ENCODE results near the gene RNF144A. TPM values are rescaled to one million over a fixed set of nuclear protein-coding genes. Genes with fewer than 3 reads are reported as not detected.

The RNF144A gene
- total RNA-seq, 1 experiment from 2014 or later, result 13.6 TPM

DNA sequence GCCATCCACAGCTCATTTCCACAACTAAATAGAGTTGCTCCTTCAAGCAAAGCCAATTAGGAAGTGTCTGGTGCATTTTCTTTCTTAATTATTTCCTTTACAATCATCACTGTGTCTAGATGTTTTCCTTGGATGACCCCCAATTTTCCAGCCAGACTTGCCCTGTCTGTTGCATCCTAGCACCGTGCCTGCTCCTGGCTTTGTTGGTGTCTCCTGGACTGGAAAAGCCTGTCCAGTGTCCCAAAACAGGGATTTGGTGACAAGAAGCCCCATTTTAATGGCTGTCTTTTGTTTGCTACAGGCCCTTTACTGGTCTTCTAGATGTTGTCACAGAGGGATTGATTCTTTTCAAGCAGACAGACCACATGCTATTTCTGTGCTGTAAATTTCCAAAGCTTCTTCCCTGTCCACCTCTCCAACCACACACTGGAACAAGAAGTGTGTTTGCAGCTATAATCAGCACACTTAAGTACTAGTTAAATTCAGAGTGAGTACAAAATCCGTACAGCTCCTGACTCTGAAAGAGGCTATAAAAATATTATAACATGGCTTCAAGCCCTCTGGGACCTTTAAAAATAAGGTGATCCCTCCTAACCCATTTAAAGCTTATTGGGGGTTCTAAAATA is 38.4 kb downstream of the RNF144A start:
- no peak overlapping the region for H3K4me3 Mint-ChIP-seq
- ATAC-seq (no peak), DNase-seq (ENCODE audit: low spot score) (no peak)
- ChIA-PET POLR2A (no interaction called here), CTCF (no interaction called here)
- H3K9me3 Mint-ChIP-seq, result no peaks in the 10 kb centered on the region
- H3K4me1 Mint-ChIP-seq, result no peaks in the 10 kb centered on the region
- no peaks in the 10 kb centered on the region for H3K36me3 Mint-ChIP-seq
- no peak overlapping the region for H3K27ac Mint-ChIP-seq
- no peaks in the 10 kb centered on the region for H3K27me3 Mint-ChIP-seq (ENCODE audit: low read depth)
- TF ChIP-seq GRHL2 (CRISPR knock-in tag; IDR thresholded peaks at IDR 0.05; ENCODE audit: insufficient replicate concordance, severe bottlenecking) (no peak), EMX1 (CRISPR knock-in tag; IDR thresholded peaks at IDR 0.05) (no peak), NFE2L1 (CRISPR knock-in tag; IDR thresholded peaks at IDR 0.05) (no peak), JAZF1 (CRISPR knock-in tag; IDR thresholded peaks at IDR 0.05) (no peak), MYBL2 (CRISPR knock-in tag; IDR thresholded peaks at IDR 0.05) (no peak), SP1 (CRISPR knock-in tag; conservative IDR thresholded peaks at IDR 0.05) (no peak), ATF1 (CRISPR knock-in tag; IDR thresholded peaks at IDR 0.05) (no peak), ETV6 (CRISPR knock-in tag; IDR thresholded peaks at IDR 0.05) (no peak), ZNF671 (CRISPR knock-in tag; IDR thresholded peaks at IDR 0.05) (no peak), ZNF416 (CRISPR knock-in tag; IDR thresholded peaks at IDR 0.05) (no peak), TEAD1 (CRISPR knock-in tag; IDR thresholded peaks at IDR 0.05) (no peak), GTF2I (CRISPR knock-in tag; conservative IDR thresholded peaks at IDR 0.05) (no peak), RORB (CRISPR knock-in tag; IDR thresholded peaks at IDR 0.05) (no peak), NFATC4 (CRISPR knock-in tag; IDR thresholded peaks at IDR 0.05) (no peak), OVOL2 (CRISPR knock-in tag; IDR thresholded peaks at IDR 0.05; ENCODE audit: borderline replicate concordance) (no peak)
- TF ChIP-seq, protein P1, sequence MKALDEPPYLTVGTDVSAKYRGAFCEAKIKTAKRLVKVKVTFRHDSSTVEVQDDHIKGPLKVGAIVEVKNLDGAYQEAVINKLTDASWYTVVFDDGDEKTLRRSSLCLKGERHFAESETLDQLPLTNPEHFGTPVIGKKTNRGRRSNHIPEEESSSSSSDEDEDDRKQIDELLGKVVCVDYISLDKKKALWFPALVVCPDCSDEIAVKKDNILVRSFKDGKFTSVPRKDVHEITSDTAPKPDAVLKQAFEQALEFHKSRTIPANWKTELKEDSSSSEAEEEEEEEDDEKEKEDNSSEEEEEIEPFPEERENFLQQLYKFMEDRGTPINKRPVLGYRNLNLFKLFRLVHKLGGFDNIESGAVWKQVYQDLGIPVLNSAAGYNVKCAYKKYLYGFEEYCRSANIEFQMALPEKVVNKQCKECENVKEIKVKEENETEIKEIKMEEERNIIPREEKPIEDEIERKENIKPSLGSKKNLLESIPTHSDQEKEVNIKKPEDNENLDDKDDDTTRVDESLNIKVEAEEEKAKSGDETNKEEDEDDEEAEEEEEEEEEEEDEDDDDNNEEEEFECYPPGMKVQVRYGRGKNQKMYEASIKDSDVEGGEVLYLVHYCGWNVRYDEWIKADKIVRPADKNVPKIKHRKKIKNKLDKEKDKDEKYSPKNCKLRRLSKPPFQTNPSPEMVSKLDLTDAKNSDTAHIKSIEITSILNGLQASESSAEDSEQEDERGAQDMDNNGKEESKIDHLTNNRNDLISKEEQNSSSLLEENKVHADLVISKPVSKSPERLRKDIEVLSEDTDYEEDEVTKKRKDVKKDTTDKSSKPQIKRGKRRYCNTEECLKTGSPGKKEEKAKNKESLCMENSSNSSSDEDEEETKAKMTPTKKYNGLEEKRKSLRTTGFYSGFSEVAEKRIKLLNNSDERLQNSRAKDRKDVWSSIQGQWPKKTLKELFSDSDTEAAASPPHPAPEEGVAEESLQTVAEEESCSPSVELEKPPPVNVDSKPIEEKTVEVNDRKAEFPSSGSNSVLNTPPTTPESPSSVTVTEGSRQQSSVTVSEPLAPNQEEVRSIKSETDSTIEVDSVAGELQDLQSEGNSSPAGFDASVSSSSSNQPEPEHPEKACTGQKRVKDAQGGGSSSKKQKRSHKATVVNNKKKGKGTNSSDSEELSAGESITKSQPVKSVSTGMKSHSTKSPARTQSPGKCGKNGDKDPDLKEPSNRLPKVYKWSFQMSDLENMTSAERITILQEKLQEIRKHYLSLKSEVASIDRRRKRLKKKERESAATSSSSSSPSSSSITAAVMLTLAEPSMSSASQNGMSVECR (CRISPR knock-in tag; IDR thresholded peaks at IDR 0.05; ENCODE audit: borderline replicate concordance), result no peak
- TF ChIP-seq, protein P2, sequence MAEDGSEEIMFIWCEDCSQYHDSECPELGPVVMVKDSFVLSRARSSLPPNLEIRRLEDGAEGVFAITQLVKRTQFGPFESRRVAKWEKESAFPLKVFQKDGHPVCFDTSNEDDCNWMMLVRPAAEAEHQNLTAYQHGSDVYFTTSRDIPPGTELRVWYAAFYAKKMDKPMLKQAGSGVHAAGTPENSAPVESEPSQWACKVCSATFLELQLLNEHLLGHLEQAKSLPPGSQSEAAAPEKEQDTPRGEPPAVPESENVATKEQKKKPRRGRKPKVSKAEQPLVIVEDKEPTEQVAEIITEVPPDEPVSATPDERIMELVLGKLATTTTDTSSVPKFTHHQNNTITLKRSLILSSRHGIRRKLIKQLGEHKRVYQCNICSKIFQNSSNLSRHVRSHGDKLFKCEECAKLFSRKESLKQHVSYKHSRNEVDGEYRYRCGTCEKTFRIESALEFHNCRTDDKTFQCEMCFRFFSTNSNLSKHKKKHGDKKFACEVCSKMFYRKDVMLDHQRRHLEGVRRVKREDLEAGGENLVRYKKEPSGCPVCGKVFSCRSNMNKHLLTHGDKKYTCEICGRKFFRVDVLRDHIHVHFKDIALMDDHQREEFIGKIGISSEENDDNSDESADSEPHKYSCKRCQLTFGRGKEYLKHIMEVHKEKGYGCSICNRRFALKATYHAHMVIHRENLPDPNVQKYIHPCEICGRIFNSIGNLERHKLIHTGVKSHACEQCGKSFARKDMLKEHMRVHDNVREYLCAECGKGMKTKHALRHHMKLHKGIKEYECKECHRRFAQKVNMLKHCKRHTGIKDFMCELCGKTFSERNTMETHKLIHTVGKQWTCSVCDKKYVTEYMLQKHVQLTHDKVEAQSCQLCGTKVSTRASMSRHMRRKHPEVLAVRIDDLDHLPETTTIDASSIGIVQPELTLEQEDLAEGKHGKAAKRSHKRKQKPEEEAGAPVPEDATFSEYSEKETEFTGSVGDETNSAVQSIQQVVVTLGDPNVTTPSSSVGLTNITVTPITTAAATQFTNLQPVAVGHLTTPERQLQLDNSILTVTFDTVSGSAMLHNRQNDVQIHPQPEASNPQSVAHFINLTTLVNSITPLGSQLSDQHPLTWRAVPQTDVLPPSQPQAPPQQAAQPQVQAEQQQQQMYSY (CRISPR knock-in tag; IDR thresholded peaks at IDR 0.05), result no peak
- TF ChIP-seq, protein P3, sequence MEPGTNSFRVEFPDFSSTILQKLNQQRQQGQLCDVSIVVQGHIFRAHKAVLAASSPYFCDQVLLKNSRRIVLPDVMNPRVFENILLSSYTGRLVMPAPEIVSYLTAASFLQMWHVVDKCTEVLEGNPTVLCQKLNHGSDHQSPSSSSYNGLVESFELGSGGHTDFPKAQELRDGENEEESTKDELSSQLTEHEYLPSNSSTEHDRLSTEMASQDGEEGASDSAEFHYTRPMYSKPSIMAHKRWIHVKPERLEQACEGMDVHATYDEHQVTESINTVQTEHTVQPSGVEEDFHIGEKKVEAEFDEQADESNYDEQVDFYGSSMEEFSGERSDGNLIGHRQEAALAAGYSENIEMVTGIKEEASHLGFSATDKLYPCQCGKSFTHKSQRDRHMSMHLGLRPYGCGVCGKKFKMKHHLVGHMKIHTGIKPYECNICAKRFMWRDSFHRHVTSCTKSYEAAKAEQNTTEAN (CRISPR knock-in tag; IDR thresholded peaks at IDR 0.05), result no peak
- TF ChIP-seq, protein P4, sequence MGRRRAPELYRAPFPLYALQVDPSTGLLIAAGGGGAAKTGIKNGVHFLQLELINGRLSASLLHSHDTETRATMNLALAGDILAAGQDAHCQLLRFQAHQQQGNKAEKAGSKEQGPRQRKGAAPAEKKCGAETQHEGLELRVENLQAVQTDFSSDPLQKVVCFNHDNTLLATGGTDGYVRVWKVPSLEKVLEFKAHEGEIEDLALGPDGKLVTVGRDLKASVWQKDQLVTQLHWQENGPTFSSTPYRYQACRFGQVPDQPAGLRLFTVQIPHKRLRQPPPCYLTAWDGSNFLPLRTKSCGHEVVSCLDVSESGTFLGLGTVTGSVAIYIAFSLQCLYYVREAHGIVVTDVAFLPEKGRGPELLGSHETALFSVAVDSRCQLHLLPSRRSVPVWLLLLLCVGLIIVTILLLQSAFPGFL (CRISPR knock-in tag; IDR thresholded peaks at IDR 0.05; ENCODE audit: borderline replicate concordance), result no peak
- TF ChIP-seq, protein P5, sequence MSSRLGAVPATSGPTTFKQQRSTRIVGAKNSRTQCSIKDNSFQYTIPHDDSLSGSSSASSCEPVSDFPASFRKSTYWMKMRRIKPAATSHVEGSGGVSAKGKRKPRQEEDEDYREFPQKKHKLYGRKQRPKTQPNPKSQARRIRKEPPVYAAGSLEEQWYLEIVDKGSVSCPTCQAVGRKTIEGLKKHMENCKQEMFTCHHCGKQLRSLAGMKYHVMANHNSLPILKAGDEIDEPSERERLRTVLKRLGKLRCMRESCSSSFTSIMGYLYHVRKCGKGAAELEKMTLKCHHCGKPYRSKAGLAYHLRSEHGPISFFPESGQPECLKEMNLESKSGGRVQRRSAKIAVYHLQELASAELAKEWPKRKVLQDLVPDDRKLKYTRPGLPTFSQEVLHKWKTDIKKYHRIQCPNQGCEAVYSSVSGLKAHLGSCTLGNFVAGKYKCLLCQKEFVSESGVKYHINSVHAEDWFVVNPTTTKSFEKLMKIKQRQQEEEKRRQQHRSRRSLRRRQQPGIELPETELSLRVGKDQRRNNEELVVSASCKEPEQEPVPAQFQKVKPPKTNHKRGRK (CRISPR knock-in tag; IDR thresholded peaks at IDR 0.05; ENCODE audit: borderline replicate concordance), result no peak
